ENCODE data around the gene TECPR2.
A peak's percentile ranks its signal among the peaks of the same experiment; 100 is the strongest.

Gene TECPR2

GRCh38 chr14:102505775-102506625, 143.3 kb downstream of the TECPR2 start:
- TF ChIP-seq SUZ12 (IDR thresholded peaks at IDR 0.05) (no peak), ELF4 (IDR thresholded peaks at IDR 0.05) (no peak), FOXM1 (IDR thresholded peaks at IDR 0.05; ENCODE audit: borderline replicate concordance) (no peak)
- ChIA-PET CTCF (no interaction called here), POLR2A (no interaction called here)
- no peak for DNase-seq (ENCODE audit: extremely low spot score)

GRCh38 chr14:102506626-102506925, 143.8 kb downstream of the TECPR2 start:
- POLR2A ChIA-PET = no interaction called here
- CTCF ChIA-PET = no interaction called here

GRCh38 chr14:102507081-102507856, 144.5 kb downstream of the TECPR2 start:
- POLR2A ChIA-PET = no interaction called here
- DNase-seq (ENCODE audit: extremely low spot score) = no peak
- CTCF ChIA-PET = no interaction called here
- TF ChIP-seq HDGF (IDR thresholded peaks at IDR 0.05; ENCODE audit: borderline replicate concordance) (no peak), NFRKB (IDR thresholded peaks at IDR 0.05) (no peak), LEF1 (IDR thresholded peaks at IDR 0.05; ENCODE audit: borderline replicate concordance) (no peak), ARNT (IDR thresholded peaks at IDR 0.05) (no peak), CTBP1 (IDR thresholded peaks at IDR 0.05; ENCODE audit: borderline replicate concordance) (no peak)

More at GRCh38 chr14:102506626-102506925, 143.8 kb downstream of the TECPR2 start:
- no peak for DNase-seq (ENCODE audit: extremely low spot score)
- no peak for TF ChIP-seq FOXA1 (IDR thresholded peaks at IDR 0.05)
- TF ChIP-seq ELF4 (IDR thresholded peaks at IDR 0.05) = no peak
- TF ChIP-seq NFRKB (IDR thresholded peaks at IDR 0.05) = no peak
- TF ChIP-seq CTBP1 (IDR thresholded peaks at IDR 0.05; ENCODE audit: borderline replicate concordance) = no peak
- TF ChIP-seq ZNF384 (IDR thresholded peaks at IDR 0.05) = no peak
- no peak for TF ChIP-seq SUZ12 (IDR thresholded peaks at IDR 0.05)

GRCh38 chr14:102507857-102508312, 145.1 kb downstream of the TECPR2 start:
- ChIA-PET CTCF (interaction anchor here (1.0 kb wide), 1 partner anchor 16 kb away, joined by 3 read pairs; no protein-coding TSS in a partner anchor), POLR2A (interaction anchor here (0.8 to 1.1 kb wide), 3 partner anchors 8 to 70 kb away, joined by 3 to 4 read pairs (median 3); no protein-coding TSS in a partner anchor)
- DNase-seq (ENCODE audit: extremely low spot score) = no peak
- TF ChIP-seq NFRKB (IDR thresholded peaks at IDR 0.05) = no peak
- no peak for TF ChIP-seq SP1 (IDR thresholded peaks at IDR 0.05)
- TF ChIP-seq LEF1 (IDR thresholded peaks at IDR 0.05; ENCODE audit: borderline replicate concordance) = no peak
- no peak for TF ChIP-seq SUZ12 (IDR thresholded peaks at IDR 0.05)
- TF ChIP-seq HDGF (IDR thresholded peaks at IDR 0.05; ENCODE audit: borderline replicate concordance) = no peak
- TF ChIP-seq ARNT (IDR thresholded peaks at IDR 0.05) = no peak
- no peak for TF ChIP-seq PKNOX1 (IDR thresholded peaks at IDR 0.05)

- ChIA-PET POLR2A (interaction anchor here (0.7 to 1.1 kb wide), 4 partner anchors 8 to 187 kb away, joined by 3 to 4 read pairs (median 3); no protein-coding TSS in a partner anchor), CTCF (interaction anchor here (1.0 kb wide), 1 partner anchor 16 kb away, joined by 3 read pairs; no protein-coding TSS in a partner anchor)
- TF ChIP-seq LEF1 (IDR thresholded peaks at IDR 0.05; ENCODE audit: borderline replicate concordance) (no peak), ELF4 (IDR thresholded peaks at IDR 0.05) (no peak), L3MBTL2 (conservative IDR thresholded peaks at IDR 0.05) (no peak), PKNOX1 (IDR thresholded peaks at IDR 0.05) (no peak), SP1 (IDR thresholded peaks at IDR 0.05) (no peak)
- peak; percentile 31 for DNase-seq (ENCODE audit: extremely low spot score)
Observed at GRCh38 chr14:102508410-102508773, 145.7 kb downstream of the TECPR2 start.

DNA sequence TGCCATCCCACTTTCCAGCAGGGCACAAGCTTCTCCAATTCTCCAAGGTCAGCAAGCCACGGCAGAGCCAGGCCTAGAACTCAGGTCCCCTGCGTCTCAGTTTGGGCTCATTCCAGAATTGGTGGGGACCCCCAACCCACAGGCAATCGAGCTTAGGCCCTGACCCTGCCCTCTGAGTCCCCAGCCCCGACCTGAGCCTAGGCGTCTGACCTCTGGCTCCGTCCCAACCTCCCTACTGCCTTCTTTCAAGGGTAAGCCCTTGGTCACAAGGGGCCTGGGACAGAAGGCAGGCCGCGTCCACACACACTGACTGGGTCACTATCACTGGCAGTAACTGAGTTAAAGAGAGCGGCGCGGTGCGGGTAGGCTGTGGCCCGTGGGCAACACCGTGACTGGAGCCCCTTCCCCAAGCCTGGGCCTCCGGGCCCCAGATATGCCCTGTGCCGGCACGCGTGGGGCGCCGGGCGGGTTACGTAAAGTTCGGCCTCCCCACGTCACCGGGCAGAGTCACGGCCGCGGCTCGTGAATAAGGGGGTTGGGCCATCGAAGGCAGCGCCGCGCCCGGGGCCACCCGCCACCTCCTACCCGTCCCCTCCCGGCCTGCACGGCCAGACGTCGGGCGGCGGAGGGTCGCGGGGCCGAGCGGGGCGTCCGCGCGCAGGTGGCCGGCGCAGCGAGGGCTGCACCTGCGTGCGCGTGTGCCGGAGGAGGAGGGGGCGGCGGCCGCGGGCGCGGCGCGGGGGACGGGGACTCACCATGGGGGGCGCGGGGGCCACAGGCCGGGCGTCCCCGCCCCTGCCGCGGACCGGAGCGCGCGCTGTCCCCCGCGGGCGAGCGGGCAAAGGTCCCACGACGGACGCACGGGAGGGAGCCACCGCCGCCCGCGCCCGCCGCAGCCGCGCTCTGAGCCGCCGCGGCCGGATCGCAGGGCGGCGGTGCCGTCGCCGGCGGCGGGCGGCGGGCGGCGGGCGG, 146.3 kb downstream of the TECPR2 start:
- TF ChIP-seq TARDBP (IDR thresholded peaks at IDR 0.05) (peak; percentile 45; the same call in 1 of the 2 replicates), ELF4 (IDR thresholded peaks at IDR 0.05) (no peak)
- DNase-seq (ENCODE audit: extremely low spot score) = peak; percentile 35
- CTCF ChIA-PET = interaction anchor here (0.6 to 1.2 kb wide), 3 partner anchors 15 to 172 kb away, joined by 3 read pairs; no protein-coding TSS in a partner anchor
- POLR2A ChIA-PET = interaction anchor here (0.7 to 1.1 kb wide), 4 partner anchors 9 to 188 kb away, joined by 3 to 4 read pairs (median 3); no protein-coding TSS in a partner anchor

Data from HEK293T (cell line).